SU-DHL-6 (cell line): ENCODE measurements around the gene NDNF.

Experiments
- H2AFZ ChIP-seq: fragments of 200-600 bp; sonication (generic); 2 replicates; pipeline ENCODE4 v1.6.1; 2014; ENCODE audit warnings: low read depth, mild to moderate bottlenecking, moderate library complexity, mixed read lengths, antibody characterized with exemption, low read length; ENCODE audit not compliant: severe bottlenecking
- H3F3A ChIP-seq: fragments of 200-600 bp; shearing (Covaris generic); 2 replicates; pipeline ENCODE4 v1.6.0; 2016; ENCODE audit warnings: antibody characterized with exemption, mild to moderate bottlenecking; ENCODE audit not compliant: insufficient read depth
- H3K27ac ChIP-seq: fragments of 200-600 bp; sonication (generic); 2 replicates; pipeline ENCODE4 v1.5.1; 2016; ENCODE audit warnings: low read depth, mild to moderate bottlenecking, low read length, moderate library complexity, mixed read lengths
- H3K27me3 ChIP-seq: fragments of 200-600 bp; sonication (generic), shearing (Covaris generic); 2 replicates; pipeline ENCODE4 v1.6.0; 2014; ENCODE audit warnings: mild to moderate bottlenecking, low read length
- H3K36me3 ChIP-seq: fragments of 200-600 bp; sonication (generic); 2 replicates; pipeline ENCODE4 v1.6.1; 2014; ENCODE audit warnings: mild to moderate bottlenecking, low read length, mixed read lengths
- H3K4me2 ChIP-seq: fragments of 300-600, 200-600 bp; shearing (Covaris generic), sonication (generic); 2 replicates; pipeline ENCODE4 v1.6.0; 2014; ENCODE audit warnings: low read length, low read depth, mild to moderate bottlenecking; ENCODE audit not compliant: poor library complexity, severe bottlenecking
- H3K4me3 ChIP-seq: fragments of 200-600 bp; sonication (generic); 2 replicates; pipeline ENCODE4 v1.5.1; 2014; ENCODE audit warnings: antibody characterized with exemption, low read length, mild to moderate bottlenecking, mixed read lengths; ENCODE audit not compliant: insufficient read depth, poor library complexity, severe bottlenecking
- H3K79me2 ChIP-seq: fragments of 200-600 bp; sonication (generic); 2 replicates; pipeline ENCODE4 v1.6.1; 2014; ENCODE audit warnings: mild to moderate bottlenecking, low read length, moderate library complexity; ENCODE audit not compliant: insufficient read depth
- H3K9ac ChIP-seq: fragments of 200-600 bp; sonication (generic); 2 replicates; pipeline ENCODE4 v1.7.0; 2014; ENCODE audit warnings: mild to moderate bottlenecking, low read length
- H3K9me2 ChIP-seq: fragments of 200-600 bp; sonication (generic); replicated peaks from 2 replicates; pipeline ENCODE4 v1.6.1; 2014; ENCODE audit warnings: low read length; ENCODE audit not compliant: insufficient read depth
- H3K9me3 ChIP-seq: fragments of 200-600 bp; sonication (generic); 2 replicates; pipeline ENCODE4 v1.6.1; 2014; ENCODE audit warnings: low read length, mixed read lengths; ENCODE audit not compliant: insufficient read depth
- H4K20me1 ChIP-seq: fragments of 200-600 bp; sonication (generic); 2 replicates; pipeline ENCODE4 v1.6.1; 2014; ENCODE audit warnings: low read depth, mild to moderate bottlenecking, antibody characterized with exemption, low read length, moderate library complexity, mixed read lengths
- CTCF ChIP-seq: fragments of 200-600 bp; sonication (generic); IDR thresholded peaks from one replicate; pipeline ENCODE4 v1.5.1; 2017; ENCODE audit warnings: antibody characterized with exemption, mild to moderate bottlenecking, low read length, moderate library complexity; ENCODE audit not compliant: insufficient read depth, poor library complexity, severe bottlenecking
- EZH2phosphoT487 ChIP-seq: fragments of 200-600 bp; sonication (generic), shearing (Covaris generic); conservative IDR thresholded peaks from 2 replicates; pipeline ENCODE4 v1.6.1; 2018; ENCODE audit warnings: mild to moderate bottlenecking, antibody characterized with exemption, low read length, moderate library complexity, mixed read lengths

NDNF gene

GRCh38 chr4:121073672-121074381 lies 1.5 kb upstream of the NDNF start:
- no peak overlapping the region for H3K4me3 ChIP-seq
- H3K9ac ChIP-seq = no peak overlapping the region
- H3K9me2 ChIP-seq = no peaks in the 10 kb centered on the region
- H2AFZ ChIP-seq = no peak overlapping the region
- TF ChIP-seq CTCF (no peak), EZH2phosphoT487 (no peak)
- H3K27me3 ChIP-seq = no peaks in the 10 kb centered on the region
- no peak overlapping the region for H3K4me2 ChIP-seq
- H3K9me3 ChIP-seq = no peaks in the 10 kb centered on the region
- no peaks in the 10 kb centered on the region for H3F3A ChIP-seq
- no peaks in the 10 kb centered on the region for H3K79me2 ChIP-seq
- no peaks in the 10 kb centered on the region for H4K20me1 ChIP-seq
- H3K27ac ChIP-seq = no peak overlapping the region
- H3K36me3 ChIP-seq = no peaks in the 10 kb centered on the region

GRCh38 chr4:121073004-121073435 lies 685 bp upstream of the NDNF start:
- H3K27ac ChIP-seq = no peak overlapping the region
- TF ChIP-seq CTCF = no peak
- TF ChIP-seq EZH2phosphoT487 = no peak
- no peak overlapping the region for H2AFZ ChIP-seq
- no peaks in the 10 kb centered on the region for H3K79me2 ChIP-seq
- no peaks in the 10 kb centered on the region for H3K36me3 ChIP-seq
- H3K4me3 ChIP-seq = peak overlapping the region; percentile 10
- no peaks in the 10 kb centered on the region for H4K20me1 ChIP-seq
- H3K4me2 ChIP-seq = peak overlapping the region; percentile 45
- no peaks in the 10 kb centered on the region for H3K27me3 ChIP-seq
- H3F3A ChIP-seq = no peaks in the 10 kb centered on the region
- no peaks in the 10 kb centered on the region for H3K9me3 ChIP-seq
- no peaks in the 10 kb centered on the region for H3K9me2 ChIP-seq
- no peak overlapping the region for H3K9ac ChIP-seq

GRCh38 chr4:121071640-121072223 lies 603 bp downstream of the NDNF start:
- Histone ChIP-seq H3K79me2 (no peaks in the 10 kb centered on the region), H3K4me3 (peak overlapping the region; percentile 32), H3K4me2 (peak overlapping the region; percentile 59), H3K9ac (0 out of 2 replicates have a peak overlapping the region, but pooled peaks have one; percentile 11), H3K9me3 (no peaks in the 10 kb centered on the region), H2AFZ (no peak overlapping the region), H3F3A (no peaks in the 10 kb centered on the region), H3K36me3 (no peaks in the 10 kb centered on the region), H4K20me1 (no peaks in the 10 kb centered on the region), H3K9me2 (no peaks in the 10 kb centered on the region), H3K27ac (no peak overlapping the region), H3K27me3 (no peaks in the 10 kb centered on the region)
- no peak for TF ChIP-seq EZH2phosphoT487
- TF ChIP-seq CTCF = no peak
